ENCODE measurements around the gene PCGF2. TPM values are rescaled to one million over a fixed set of nuclear protein-coding genes. Genes with fewer than 3 reads are reported as not detected.
A peak's percentile ranks its signal among the peaks of the same experiment; 100 is the strongest.

Gene PCGF2
- total RNA-seq, 1 donor from 2014 or later, result 8.2 TPM

DNA sequence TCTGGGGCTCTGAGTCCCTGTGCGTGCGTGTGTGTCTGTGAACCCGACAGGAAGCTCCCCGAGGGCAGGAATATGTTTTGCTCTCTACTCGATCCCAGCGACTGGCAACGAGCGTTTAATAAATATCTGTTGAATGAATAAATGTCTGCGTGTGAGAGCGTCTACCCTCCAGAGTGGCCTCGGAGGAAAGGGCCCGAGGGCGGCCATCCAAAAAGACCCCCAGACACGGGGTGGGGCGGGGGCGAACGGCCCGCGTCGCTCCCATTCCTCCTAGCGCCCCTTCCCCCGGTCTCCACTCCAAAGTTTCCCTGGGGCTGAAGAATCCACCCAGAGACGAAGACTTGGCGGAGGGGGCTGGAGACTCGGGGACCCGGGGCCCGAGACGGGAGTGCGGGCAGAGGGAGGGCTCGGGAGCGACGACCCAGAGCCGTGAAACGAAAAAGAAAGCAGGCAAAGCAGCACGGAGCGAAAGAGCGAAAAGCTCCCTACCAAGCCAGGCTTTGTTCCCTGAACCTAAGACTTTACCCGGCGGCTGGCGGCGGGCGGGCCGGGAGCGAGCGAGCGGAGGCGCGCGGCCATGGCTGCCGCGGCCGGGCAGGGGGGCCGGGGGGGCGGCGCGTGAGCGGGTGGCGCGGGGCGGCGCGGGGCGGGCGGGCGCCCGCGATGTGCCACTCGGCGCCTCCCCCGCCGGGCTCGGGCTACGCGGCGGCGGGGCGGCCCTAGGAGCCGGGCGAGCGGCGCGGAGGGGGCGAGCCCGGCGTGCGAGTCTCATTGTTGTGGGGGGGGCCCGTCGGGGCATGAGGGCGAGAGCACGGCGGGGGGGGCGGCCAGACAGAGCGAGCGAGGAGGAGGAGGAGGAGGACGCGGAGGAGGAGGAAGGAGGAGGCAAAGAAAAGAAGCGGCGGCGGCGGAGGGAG is 43.3 kb downstream of the PCGF2 start, which contains the start of gene MLLT6:
Gene MLLT6 (plus strand): TSS at position 668 of the 917 bp plus-strand sequence. CDS start 360 bp downstream, outside the sequence.
- FAIRE-seq (no peak), DNase-seq (ENCODE audit: low spot score in 2 of 2) (peak; percentile 93 to 97)

DNA sequence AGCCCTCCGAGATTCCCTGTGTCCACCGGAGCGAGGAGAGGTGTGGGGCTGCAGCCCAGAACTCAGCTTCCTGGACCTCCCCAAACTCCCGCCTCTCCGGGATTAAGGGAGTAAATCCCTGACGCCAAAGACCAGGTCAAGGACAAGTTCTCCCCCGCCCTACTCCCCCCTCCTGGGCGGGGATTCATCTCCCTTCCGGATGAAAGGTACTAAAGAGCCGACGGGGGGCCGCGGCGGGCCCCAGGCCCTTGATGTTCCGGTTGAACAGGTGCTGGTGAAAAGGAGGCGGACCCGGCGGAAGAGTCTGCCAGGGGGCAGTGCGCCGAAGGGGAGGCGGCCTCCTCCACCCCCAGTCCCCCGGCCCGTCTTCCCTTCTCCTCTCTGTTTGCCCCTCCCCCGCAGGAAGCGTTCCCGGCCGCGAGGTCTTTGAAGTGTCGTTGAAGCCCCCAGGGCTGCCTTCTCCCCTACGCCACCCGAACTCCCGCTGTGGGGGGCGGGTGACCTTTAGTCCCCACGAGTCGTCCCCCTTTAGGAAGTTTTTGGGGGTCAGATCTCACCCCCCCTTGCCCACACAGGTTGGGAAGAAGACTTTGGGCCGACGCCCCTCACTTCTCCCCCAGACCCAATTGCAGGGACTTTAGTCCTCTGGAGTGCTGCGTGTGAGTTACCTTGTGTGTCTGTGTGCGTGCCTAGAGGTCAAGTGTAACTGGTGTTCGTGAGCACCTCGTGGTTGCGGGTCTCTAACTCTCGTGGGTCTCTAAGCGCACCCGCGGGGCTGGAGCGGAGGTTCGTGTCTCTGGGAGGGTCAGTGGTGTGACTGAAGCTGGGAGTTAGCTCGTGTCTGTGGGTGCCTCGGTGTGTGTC is 44.2 kb downstream of the PCGF2 start:
- FAIRE-seq, result no peak

DNA sequence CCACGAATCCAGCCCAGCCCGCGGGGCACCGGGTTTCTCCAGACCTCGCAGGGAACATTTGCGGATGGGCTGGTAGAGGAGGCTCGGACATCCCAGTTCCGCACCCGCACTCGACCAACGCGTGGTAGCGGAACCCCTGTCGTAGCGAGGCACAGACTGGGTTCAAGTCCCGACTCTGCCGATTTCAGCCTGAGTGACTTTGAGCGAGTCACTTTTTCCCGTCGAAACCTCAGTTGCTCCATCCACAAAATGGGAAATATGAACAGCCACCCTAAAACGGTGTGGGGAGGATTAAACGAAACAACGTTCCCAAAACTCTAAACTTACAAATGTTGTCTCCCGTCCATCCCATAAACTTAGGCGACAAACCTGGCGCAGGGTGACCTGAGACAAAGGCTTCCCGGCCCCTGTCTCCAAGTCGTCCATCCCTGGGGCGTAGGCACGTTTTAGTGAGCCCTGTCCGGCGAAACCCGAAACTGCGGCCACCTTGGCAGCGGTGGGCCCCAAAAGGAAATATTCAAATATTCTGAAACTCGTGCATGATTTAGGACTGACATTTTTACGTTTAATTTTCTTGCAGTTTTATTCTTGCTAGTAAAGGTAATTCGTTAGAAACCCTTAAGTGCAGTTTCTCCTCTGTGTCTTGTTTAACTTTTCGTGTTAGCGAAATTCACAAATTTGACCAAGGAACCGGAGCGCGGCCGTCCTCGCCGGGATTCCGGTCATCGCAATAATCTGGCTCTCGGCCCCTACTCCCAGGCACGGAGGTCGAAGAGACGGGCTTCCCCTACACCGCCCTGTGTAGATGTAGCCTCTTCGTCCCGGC is 45.0 kb downstream of the PCGF2 start:
- FAIRE-seq, result no peak
- peak; percentile 11 to 40 for DNase-seq (ENCODE audit: low spot score in 2 of 2)

More for the DNA sequence above, 44.2 kb downstream of the PCGF2 start:
- peak; percentile 53 to 58 for DNase-seq (ENCODE audit: low spot score in 2 of 2)

DNA sequence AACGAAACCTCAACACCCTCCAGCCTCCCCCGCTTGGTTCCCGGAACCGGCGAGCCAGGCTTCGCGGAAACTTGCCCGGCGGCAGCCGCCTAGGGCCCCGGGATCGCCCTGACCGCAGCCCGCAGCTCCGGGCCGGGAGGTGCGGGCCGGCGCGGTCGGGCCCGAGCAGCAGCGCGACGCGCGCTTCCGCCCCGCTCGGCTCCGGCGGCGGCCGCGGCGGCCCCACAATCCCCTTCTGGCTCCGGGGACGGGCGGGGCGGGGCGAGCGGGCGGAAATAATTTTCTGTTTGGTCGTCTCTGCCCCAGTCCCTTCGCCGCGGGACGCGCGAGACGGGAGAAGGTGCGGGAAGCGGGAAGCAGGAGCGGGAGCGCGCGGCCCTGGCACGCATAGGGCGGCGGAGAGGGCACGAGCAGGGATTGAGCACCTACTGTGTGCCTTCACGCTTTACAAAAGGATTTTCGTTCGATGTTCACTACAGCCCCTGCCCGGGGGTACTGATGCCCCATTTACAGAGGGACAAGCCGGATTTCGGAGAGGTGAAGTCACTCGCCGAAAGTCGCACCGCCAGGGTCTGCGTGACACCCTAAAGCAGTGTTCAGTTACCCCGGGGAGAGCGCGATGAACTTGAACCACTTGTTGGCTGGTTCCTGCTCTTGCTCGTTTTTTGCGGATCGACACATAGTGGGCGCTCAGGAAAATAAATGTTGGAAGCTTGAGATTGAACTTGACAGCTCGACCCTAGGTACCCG is 45.8 kb downstream of the PCGF2 start:
- FAIRE-seq (no peak), DNase-seq (ENCODE audit: low spot score in 2 of 2) (peak; percentile 84 to 88)

DNA sequence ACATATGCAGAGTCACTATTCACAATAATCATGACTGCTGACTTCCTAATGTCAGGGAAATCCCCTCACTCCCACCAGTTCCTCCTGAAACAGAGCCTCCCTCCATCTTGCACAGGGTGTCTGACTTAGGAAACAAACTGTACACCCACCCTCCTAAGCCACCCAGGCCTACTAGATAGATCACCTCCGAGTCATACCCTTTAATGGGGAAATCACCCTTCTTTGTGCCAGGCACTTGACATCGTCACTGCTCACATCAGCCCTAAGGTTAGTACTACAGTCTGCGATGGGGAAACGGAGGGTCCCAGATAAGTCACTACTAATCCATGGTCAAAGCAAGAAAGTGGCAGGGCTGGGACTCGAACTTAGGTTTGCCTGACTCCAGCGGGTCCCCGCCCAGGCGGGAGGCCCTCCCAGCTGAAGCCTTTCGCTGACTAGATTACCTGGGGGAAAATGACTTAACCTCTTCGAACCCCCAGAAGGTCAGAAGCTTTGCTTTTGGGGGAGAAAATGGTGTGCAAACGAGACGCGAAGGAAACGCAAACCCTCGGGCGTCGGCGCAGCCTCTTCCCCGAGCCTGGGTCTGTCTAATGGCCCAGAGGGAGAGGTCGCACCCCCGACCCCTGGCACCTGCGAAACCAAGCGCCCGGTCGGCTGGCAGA is 46.5 kb downstream of the PCGF2 start:
- FAIRE-seq (no peak), DNase-seq (ENCODE audit: low spot score in 2 of 2) (peak; percentile 19 to 34)

DNA sequence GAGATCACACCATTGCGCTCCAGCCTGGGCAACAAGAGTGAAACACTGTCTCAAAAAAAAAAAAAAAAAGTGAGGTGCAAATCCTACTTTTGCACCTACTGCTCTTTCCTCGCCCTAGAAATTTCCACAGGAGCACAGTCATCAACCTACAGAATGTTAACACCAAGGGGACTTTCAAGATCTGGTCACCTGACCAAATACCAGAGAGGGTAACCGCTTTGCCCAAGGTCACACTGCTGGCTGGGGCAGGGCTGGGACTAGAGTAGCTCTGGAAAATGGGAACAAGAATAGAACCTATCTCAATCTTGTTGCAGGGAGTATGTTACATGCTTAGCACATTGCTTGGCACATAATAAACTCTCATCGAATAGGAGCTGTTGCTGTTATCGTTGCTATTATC is 49.4 kb downstream of the PCGF2 start:
- FAIRE-seq (no peak), DNase-seq (ENCODE audit: low spot score in 2 of 2) (no peak)

DNA sequence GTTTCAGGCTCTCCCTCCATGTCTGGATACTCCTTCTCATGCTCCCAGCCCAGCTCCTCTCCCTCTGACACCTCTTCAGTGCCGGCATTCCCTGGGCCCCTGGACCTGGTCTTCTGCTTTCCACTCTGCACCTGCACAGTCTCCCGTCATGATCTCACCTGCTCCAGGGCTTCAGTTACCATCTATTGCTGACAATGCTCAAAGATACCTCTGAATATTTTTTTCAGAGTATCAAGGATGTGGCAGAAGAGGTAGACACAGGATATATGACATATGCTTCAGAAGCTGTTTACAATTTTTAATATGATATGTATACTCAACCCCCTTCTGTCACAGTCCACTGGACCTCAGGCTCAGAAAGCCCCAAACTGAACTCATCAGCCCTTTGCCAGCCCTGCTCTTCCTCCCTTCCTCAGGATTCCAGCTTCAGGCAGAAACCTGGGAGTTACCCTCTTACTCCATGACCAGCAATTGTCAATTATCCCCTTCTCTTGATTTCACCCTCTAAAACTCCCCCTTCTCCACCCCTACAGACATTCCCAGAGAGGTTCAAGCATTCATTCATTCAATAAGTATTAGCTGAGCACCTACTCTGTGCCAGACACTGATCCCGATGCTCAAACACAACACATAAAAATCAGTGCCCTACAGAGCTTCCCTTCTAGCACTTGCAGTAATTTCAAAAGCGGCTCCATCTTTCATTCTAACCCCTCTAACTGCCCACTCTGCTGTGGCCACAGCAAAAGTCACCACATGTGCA is 50.9 kb downstream of the PCGF2 start:
- DNase-seq (ENCODE audit: low spot score in 2 of 2), result no peak
- FAIRE-seq, result no peak

DNA sequence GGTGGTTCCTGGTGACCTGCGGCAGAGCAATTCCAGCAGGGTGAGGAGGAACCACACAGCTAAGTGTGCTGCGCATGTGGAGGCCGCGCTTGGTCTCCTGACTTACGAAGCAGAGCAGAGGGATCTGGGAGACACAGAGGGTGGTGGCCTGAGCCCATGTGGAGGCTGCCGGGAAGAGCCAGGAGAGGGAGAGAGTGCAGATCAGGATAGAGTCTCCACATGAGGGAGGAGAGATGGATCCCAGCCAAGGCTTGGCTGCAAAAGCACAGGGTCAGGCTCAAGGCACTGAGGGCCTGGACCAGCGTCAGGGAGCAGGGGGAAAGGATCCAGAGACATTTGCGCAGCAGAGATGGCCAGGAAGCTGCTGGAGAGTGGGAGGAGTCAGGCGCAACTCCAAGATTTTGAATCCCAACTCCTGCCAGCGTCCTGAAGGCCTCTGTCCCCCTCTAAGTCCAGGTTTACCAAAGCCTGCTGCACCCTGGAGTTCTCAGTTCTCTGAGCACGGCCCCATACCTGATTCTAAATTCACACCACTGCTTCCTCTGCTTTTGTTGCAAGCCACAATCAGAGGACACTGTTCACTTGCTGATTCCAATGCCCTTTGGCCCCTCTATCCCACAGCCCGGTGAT is 54.3 kb downstream of the PCGF2 start:
- FAIRE-seq (no peak), DNase-seq (ENCODE audit: low spot score in 2 of 2) (peak; percentile 20 to 39)

DNA sequence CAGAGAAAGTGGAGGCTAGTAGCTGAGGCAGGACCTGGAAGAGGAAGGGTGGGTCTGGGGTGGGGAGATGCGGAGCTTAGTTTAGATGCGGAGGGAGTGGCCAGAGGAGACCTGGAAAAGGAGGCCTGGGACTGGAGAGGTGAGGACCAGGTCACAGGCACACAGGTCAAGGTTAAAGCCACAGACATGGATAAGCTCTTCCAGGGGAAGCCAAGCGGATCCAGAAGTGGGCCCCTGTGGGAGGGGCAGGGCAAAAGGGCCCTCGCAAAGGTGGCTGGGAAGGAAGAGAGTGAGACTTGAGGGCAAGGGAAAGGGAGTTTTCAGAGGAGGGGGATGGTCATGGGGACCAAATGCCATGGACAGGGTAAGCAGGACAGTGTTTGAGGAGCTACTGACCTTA is 57.0 kb downstream of the PCGF2 start:
- FAIRE-seq, result no peak

DNA sequence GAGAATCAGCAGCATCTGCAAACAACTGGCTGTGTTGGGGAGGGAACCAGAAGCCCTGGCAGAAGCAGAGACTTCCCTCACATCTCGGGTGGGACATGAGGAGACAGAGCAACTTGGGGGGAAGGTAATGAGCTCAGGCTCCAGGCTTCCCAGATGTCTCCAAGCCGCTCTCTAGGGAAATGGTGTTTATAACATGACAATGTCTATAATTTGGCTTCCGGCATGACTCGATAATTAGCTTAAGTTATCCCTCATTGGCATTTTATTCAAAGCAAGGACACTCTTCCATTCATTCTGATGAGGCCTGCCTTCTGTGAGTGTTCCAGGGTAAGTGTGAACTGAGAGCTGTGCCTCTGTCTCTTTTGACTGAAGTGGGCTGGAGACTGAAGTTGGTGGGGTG is 57.8 kb downstream of the PCGF2 start:
- DNase-seq (ENCODE audit: low spot score in 2 of 2), result no peak
- FAIRE-seq, result no peak

More for the DNA sequence above, 57.0 kb downstream of the PCGF2 start:
- DNase-seq (ENCODE audit: low spot score in 2 of 2), result no peak

DNA sequence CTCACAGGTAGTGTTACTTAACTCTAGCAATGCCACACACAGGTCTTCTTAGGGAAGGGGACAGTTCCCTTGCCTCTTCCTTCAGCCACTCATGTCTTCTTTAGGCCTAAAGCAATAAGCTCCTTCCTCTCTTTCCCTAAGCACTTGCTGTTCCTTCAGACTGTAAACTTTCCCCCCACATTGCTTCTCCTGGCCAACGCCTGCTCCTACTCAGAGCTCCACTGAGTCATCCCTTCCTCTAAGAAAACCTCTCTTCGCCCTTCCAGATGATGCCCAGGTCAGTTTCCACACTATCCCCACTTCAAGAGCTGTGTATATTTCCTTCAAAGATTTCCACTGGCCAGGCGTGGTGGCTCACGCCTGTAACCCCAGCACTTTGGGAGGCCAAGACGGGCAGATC is 60.9 kb downstream of the PCGF2 start:
- DNase-seq (ENCODE audit: low spot score in 2 of 2) (no peak), FAIRE-seq (no peak)

DNA sequence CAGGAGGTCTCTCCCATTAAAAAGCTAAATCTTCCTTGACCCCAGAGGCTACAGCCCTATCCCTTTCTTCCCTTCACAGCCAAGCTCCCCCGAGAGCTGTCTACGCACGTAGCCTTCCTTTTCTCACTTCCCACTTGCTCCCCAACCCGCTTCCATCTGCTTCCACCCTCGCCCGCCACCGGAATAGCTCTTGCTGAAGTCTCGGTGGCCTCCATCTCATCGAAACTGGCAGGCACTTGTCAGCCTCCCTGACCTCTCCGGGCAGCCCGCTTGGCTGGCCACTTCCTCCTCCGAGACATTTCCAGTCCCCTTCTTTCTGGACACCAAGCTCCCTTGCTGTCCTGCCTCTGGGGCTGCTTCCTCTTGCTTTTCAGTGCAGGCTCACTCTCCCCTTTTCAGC is 62.6 kb downstream of the PCGF2 start:
- no peak for DNase-seq (ENCODE audit: low spot score in 2 of 2)

More for the DNA sequence above, 62.6 kb downstream of the PCGF2 start:
- FAIRE-seq, result no peak

Small RNA genes lying within 50 kb of the gene (small RNA-seq; reads per million reads assigned to genes)
- gene MIR4726 (not detected), gene MIR4734 (not detected), gene RNA5SP440 (0.20 reads per million), gene RNU6-866P (not detected)

Other genes with a start within 250 kb of the PCGF2 start
- 23.6 TPM for gene SRCIN1, start 142.4 kb downstream of the PCGF2 start, total RNA-seq
- gene EPOP, start 73.4 kb downstream of the PCGF2 start, total RNA-seq, result 0.82 TPM
- 16.3 TPM for gene MLLT6, start 43.1 kb downstream of the PCGF2 start, total RNA-seq
- 0.82 TPM for gene CISD3, start 18.0 kb downstream of the PCGF2 start, total RNA-seq
- gene PSMB3, start 4.4 kb upstream of the PCGF2 start, total RNA-seq, result 196 TPM
- gene PIP4K2B, start 51.2 kb upstream of the PCGF2 start, total RNA-seq, result 172 TPM
- gene CWC25, start 77.0 kb upstream of the PCGF2 start, total RNA-seq, result 9.4 TPM
- gene RPL23, start 105.4 kb upstream of the PCGF2 start, total RNA-seq, result 1,517 TPM
- gene LASP1, start 121.7 kb upstream of the PCGF2 start, total RNA-seq, result 44.0 TPM
- not detected for gene FBXO47, start 219.1 kb upstream of the PCGF2 start, total RNA-seq